PC-3 (cell line): ENCODE measurements around the gene LTF. TPM values are rescaled to one million over a fixed set of nuclear protein-coding genes. Genes with fewer than 3 reads are reported as not detected.

ENCODE experiments used
- ATAC-seq: fragments of 200-7000 bp; cut with Tn5 transposase; 2 replicates; pipeline ENCODE4 v1.9.1; 2020; ENCODE audit warnings: mild to moderate bottlenecking, moderate library complexity
- BruUV-seq: library from RNA; stranded (reverse); fragments of 400-500 nt; replicated peaks from 2 replicates; lab custom pipeline; 2021; lab: Mats Ljungman, UMichigan
- CTCF ChIA-PET: fragments of 300-600 bp; sonication (Branson Sonifier 250); formaldehyde crosslinking; loops from one replicate; lab custom pipeline; 2022; ENCODE audit warnings: antibody characterized with exemption; lab: Charles Lee
- POLR2A ChIA-PET: fragments of 300-600 bp; sonication (Branson Sonifier 250); formaldehyde crosslinking; loops from one replicate; lab custom pipeline; 2022; ENCODE audit warnings: antibody characterized with exemption; ENCODE audit not compliant: unreplicated experiment; lab: Charles Lee
- DNase-seq: peaks from one replicate; pipeline ENCODE4 v3.0.0-alpha.2; 2015
- H2AFZ ChIP-seq: fragments of 300-600 bp; sonication (generic); 2 replicates; pipeline ENCODE4 v1.6.0; 2016; ENCODE audit warnings: antibody characterized with exemption, low read length
- H3F3A ChIP-seq: fragments of 300-600 bp; sonication (generic); one replicate; pipeline ENCODE4 v1.6.0; 2017; ENCODE audit warnings: antibody characterized with exemption, low read length, control low read depth, mild to moderate bottlenecking; ENCODE audit not compliant: unreplicated experiment
- H3K27ac ChIP-seq: fragments of 300-600 bp; sonication (generic); 2 replicates; pipeline ENCODE4 v1.5.1; 2016; ENCODE audit warnings: mild to moderate bottlenecking, low read length
- H3K27me3 ChIP-seq: fragments of 300-600 bp; sonication (generic); 2 replicates; pipeline ENCODE4 v1.6.1; 2016; ENCODE audit warnings: low read length, mixed read lengths
- H3K36me3 ChIP-seq: fragments of 300-600 bp; sonication (generic); 2 replicates; pipeline ENCODE4 v1.6.1; 2016; ENCODE audit warnings: low read depth, mixed run types, low read length, mixed read lengths
- H3K4me1 ChIP-seq: fragments of 300-600 bp; sonication (generic); 2 replicates; pipeline ENCODE4 v1.5.1; 2016; ENCODE audit warnings: low read length; ENCODE audit not compliant: insufficient read depth
- H3K4me2 ChIP-seq: fragments of 300-600 bp; sonication (generic); 2 replicates; pipeline ENCODE4 v1.6.0; 2016; ENCODE audit warnings: low read length
- H3K4me3 ChIP-seq: fragments of 300-600 bp; sonication (generic); 2 replicates; pipeline ENCODE4 v1.5.1; 2016; ENCODE audit warnings: mild to moderate bottlenecking, low read length, mixed read lengths
- H3K79me2 ChIP-seq: fragments of 300-600 bp; sonication (generic); 2 replicates; pipeline ENCODE4 v1.6.1; 2017; ENCODE audit warnings: low read length, mixed read lengths
- H3K9ac ChIP-seq: fragments of 300-600 bp; sonication (generic); 2 replicates; pipeline ENCODE4 v1.6.0; 2016; ENCODE audit warnings: mild to moderate bottlenecking, low read length
- H3K9me2 ChIP-seq: fragments of 300-600 bp; sonication (generic); replicated peaks from 2 replicates; pipeline ENCODE4 v1.6.1; 2016; ENCODE audit warnings: mixed run types, low read length, mixed read lengths
- H3K9me3 ChIP-seq: fragments of 300-600 bp; sonication (generic); 2 replicates; pipeline ENCODE4 v1.6.1; 2016; ENCODE audit warnings: low read length, mixed read lengths
- H4K20me1 ChIP-seq: fragments of 300-600 bp; sonication (generic); 2 replicates; pipeline ENCODE4 v1.6.1; 2016; ENCODE audit warnings: low read length, mixed read lengths
- CTCF ChIP-seq: fragments of 300-600 bp; sonication (generic); conservative IDR thresholded peaks from 2 replicates; pipeline ENCODE4 v1.5.1; 2017; ENCODE audit warnings: antibody characterized with exemption, low read depth, mild to moderate bottlenecking, low read length
- EZH2 ChIP-seq: fragments of 300-600 bp; sonication (generic); IDR thresholded peaks from one replicate; pipeline ENCODE4 v1.6.1; 2017; ENCODE audit warnings: antibody characterized with exemption, mild to moderate bottlenecking, low read length; ENCODE audit not compliant: unreplicated experiment
- EZH2phosphoT487 ChIP-seq: fragments of 300-600 bp; sonication (generic); IDR thresholded peaks from 2 replicates; pipeline ENCODE4 v1.6.1; 2018; ENCODE audit warnings: mild to moderate bottlenecking, antibody characterized with exemption, low read length, borderline replicate concordance
- intact Hi-C: fragments of 100-400 bp; cut with micrococcal nuclease; formaldehyde crosslinking; loops from 2 replicates; pipeline ENCODE4 v1.9.0; 2023
- total RNA-seq: library from RNA; depleted of rRNA; stranded (reverse); fragments of >200 nt; gene quantifications from 2 replicates; pipeline ENCODE4 v1.2.3, GENCODE V29; 2014

Gene LTF
- total RNA-seq, 1 experiment from 2014 or later, result not detected

- BruUV-seq, result no TSS peak
- H3K27ac ChIP-seq, result no peak overlapping the region
- intact Hi-C loops, result no loop called here
These were observed 37.0 kb upstream of the LTF start for GRCh38 chr3:46501702-46502101.

GRCh38 chr3:46500656-46501635, 36.2 kb upstream of the LTF start:
- Histone ChIP-seq H3K9me3 (no peaks in the 10 kb centered on the region), H4K20me1 (no peaks in the 10 kb centered on the region), H2AFZ (no peak overlapping the region), H3K9ac (no peak overlapping the region), H3K9me2 (no peaks in the 10 kb centered on the region), H3K4me2 (no peak overlapping the region), H3K36me3 (no peaks in the 10 kb centered on the region), H3K4me1 (peaks cover 16% of the 10 kb centered on the region), H3K27me3 (no peaks in the 10 kb centered on the region), H3F3A (no peaks in the 10 kb centered on the region), H3K4me3 (no peak overlapping the region), H3K79me2 (no peaks in the 10 kb centered on the region), H3K27ac (no peak overlapping the region)
- TF ChIP-seq CTCF (no peak), EZH2 (no peak), EZH2phosphoT487 (no peak)
- DNase-seq (peak; percentile 48), ATAC-seq (peak; percentile 54; the same call in 1 of the 2 replicates)
- ChIA-PET CTCF (interaction anchor here (0.7 kb wide), 1 partner anchor 166 kb away, joined by 3 read pairs; no protein-coding TSS in a partner anchor), POLR2A (no interaction called here)
- intact Hi-C loops, result no loop called here
- no TSS peak for BruUV-seq

More at GRCh38 chr3:46501702-46502101, 37.0 kb upstream of the LTF start:
- no peak for ATAC-seq
- 0 out of 2 replicates have a peak overlapping the region, but pooled peaks have one; percentile 9 for H2AFZ ChIP-seq
- H3K79me2 ChIP-seq, result no peaks in the 10 kb centered on the region
- no peaks in the 10 kb centered on the region for H3F3A ChIP-seq
- H3K9me3 ChIP-seq, result no peaks in the 10 kb centered on the region
- H3K27me3 ChIP-seq, result no peaks in the 10 kb centered on the region
- H3K4me3 ChIP-seq, result no peak overlapping the region
- no peaks in the 10 kb centered on the region for H3K36me3 ChIP-seq
- TF ChIP-seq EZH2 (no peak), EZH2phosphoT487 (no peak), CTCF (no peak)
- no peaks in the 10 kb centered on the region for H4K20me1 ChIP-seq
- no peaks in the 10 kb centered on the region for H3K9me2 ChIP-seq
- no peak for DNase-seq
- CTCF ChIA-PET, result interaction anchor here (0.7 kb wide), 1 partner anchor 166 kb away, joined by 3 read pairs; no protein-coding TSS in a partner anchor
- no peak overlapping the region for H3K4me2 ChIP-seq
- POLR2A ChIA-PET, result no interaction called here
- 0 out of 2 replicates have a peak, but pooled peaks cover 10% of the 10 kb centered on the region for H3K4me1 ChIP-seq
- no peak overlapping the region for H3K9ac ChIP-seq
